8988T (cell line): ENCODE measurements around the gene TTC31.

Experiments
- DNase-seq: peaks from one replicate; pipeline ENCODE4 v3.0.0; 2011

The TTC31 gene

DNA sequence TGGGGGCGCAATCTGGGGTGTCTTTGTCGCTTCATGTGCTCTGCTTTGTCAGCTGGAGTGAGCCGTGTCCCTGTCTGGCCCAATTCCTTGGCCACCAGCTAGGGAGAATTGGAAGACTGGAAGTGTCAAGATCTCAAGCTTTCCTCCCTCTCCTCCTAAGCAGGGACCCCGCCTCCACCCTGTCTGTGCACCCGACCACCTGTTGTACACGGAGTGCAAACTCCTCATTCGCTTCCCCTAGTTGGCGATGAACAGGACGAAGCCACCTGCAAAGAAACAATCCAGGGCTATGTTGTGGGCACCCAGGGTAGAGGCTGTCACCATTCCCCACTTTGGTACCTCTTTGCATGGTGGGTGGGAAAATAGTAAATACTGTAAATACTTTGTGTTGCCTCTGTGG, 44.9 kb downstream of the TTC31 start:
- no peak for DNase-seq

DNA sequence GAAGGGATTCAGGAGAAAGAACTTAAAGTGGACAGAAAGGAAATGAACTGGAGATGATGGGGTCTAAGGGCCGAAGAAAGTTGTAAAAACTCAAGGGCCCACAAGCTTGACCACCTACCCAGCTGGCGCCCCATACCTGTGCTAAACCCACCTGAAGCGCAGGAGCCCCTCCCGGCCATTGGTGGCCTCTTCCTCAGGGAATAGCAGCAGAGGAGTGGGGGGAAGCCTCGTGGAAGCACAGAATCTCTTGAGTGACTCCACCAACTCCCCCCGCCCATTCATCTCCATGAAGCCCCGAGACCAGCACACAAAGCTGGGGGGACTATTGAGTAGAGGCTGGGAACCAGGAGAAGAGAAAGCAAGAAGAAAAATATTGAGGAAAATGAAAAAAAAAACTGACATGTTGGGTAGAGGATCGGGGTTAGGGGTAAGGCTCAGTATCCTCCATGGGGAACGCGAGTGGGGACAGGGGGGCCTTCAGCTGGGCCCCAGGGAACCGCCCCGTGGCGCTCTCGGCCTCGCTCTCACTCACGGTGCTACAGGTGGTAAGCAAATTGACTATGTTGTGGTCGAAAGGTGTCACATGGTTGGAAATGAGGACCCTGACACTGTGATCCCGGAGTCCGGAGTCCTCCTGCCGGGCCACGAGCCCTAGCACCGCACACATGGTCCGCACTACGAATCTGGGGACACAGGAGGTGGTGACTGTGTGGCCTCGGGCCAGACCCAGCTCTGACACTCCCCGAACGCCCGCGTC, 45.9 kb downstream of the TTC31 start:
- DNase-seq: no peak

DNA sequence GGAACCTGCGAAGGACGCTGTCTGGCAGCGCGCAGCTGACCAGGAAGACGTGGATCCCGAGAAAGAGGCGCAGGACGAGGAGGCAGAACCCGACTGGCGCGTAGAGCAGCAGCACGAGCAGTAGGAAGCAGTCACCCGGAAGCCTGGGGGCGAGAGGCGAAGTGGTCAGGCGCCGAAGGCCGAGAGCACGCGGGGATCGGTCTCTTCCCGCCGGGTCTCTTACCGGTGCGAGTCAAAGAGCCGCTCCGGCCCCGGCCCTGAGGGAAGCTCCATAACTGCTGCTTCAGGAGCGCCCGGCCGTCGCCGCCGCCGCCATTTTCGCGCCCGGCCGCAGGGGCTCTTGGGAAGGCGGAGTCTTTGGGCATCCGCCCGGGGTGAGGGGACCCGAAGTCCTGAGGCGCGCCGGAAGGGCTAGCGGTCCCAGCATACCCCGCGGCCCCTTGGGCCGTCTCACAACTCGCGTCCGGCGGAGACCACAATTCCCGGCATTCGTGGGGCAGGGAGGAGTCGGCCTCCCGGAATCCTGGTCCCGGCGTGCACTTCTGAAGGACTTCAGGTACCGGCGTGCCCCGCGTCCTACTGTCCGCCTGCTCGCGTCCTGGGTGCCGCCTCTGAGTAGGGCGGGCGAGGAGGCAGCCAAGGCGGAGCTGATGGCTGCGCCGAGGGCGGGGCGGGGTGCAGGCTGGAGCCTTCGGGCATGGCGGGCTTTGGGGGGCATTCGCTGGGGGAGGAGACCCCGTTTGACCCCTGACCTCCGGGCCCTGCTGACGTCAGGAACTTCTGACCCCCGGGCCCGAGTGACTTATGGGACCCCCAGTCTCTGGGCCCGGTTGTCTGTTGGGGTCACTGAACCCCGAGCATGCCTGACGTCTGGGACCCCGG, 46.7 kb downstream of the TTC31 start, which contains the start of the genes AUP1 and HTRA2:
TSS of gene AUP1 (minus strand) at position 350 of the 882 bp plus-strand sequence. CDS start at position 273, 77 bp downstream.
TSS of gene HTRA2 (plus strand) at position 577 of the 882 bp plus-strand sequence. CDS start at position 651, 74 bp downstream.
- peak; percentile 99 for DNase-seq

DNA sequence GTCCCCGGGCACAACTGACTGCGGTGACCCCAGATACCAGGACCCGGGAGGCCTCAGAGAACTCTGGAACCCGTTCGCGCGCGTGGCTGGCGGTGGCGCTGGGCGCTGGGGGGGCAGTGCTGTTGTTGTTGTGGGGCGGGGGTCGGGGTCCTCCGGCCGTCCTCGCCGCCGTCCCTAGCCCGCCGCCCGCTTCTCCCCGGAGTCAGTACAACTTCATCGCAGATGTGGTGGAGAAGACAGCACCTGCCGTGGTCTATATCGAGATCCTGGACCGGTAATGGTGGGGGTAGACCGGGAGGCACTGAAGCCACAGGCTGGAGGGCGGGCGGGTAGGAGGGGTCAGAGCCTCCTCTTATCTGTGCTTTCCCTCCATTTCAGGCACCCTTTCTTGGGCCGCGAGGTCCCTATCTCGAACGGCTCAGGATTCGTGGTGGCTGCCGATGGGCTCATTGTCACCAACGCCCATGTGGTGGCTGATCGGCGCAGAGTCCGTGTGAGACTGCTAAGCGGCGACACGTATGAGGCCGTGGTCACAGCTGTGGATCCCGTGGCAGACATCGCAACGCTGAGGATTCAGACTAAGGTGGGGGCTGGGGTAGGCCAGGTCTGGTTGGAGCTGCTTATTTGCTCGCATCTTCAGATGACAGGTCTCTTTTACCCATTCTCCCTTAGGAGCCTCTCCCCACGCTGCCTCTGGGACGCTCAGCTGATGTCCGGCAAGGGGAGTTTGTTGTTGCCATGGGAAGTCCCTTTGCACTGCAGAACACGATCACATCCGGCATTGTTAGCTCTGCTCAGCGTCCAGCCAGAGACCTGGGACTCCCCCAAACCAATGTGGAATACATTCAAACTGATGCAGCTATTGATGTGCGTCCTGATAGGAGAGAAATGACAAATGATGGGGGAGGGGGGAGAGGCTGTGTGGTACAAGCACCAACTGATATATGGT, 47.6 kb downstream of the TTC31 start:
- DNase-seq: peak; percentile 61

DNA sequence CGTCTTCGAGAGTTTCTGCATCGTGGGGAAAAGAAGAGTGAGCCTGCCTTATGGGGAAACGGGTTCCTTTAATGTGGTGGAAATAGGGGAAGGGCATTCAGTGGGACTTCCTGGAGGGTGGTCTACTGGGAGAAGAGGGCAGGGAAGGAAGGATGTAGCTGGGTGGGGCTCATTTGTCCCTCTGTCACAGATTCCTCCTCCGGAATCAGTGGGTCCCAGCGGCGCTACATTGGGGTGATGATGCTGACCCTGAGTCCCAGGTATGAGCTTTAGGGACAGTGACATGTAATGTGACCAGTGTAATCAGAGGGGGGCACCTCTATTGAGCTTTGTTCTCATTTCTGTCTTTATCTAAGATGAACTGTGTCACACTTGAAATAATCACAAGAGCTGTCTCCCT, 48.8 kb downstream of the TTC31 start:
- no peak for DNase-seq

DNA sequence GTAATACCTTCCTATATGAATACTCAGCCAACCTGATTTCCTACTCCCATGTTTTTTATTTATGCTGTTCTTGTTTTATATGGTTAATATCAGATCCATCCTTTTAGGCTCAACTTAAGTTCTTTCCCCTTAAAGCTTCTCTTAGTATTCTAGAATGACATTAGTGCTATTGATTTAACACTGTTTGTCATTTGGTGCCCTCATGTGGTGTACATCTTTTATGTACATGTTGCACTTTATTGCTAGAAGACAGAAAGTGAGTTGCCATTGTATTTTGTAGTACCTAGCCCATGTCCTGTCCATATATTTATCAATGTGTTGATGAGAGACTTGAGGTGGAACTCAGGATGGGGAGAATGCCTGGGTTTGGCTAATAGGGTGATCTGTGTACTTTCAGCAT, 49.3 kb downstream of the TTC31 start:
- DNase-seq: no peak

DNA sequence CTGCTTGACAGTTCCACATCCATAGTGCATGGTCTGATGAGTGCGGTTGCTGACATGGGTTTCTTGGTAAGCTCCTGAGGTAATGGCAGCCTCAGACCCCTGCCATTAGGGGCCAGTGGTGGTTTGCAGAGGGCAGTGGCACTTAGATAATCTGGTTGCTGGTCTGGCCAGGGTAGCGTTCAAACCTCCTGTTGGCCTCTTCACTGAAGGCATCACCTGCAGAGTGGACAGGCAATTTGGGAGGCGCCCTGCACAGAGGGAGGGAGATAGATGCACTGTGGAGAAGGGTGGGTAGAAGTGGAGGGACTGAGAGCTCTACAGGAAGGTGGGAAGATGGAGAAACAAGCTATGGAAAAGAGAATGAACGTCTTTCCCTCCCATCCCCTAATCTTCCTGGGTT, 50.6 kb downstream of the TTC31 start:
- no peak for DNase-seq

DNA sequence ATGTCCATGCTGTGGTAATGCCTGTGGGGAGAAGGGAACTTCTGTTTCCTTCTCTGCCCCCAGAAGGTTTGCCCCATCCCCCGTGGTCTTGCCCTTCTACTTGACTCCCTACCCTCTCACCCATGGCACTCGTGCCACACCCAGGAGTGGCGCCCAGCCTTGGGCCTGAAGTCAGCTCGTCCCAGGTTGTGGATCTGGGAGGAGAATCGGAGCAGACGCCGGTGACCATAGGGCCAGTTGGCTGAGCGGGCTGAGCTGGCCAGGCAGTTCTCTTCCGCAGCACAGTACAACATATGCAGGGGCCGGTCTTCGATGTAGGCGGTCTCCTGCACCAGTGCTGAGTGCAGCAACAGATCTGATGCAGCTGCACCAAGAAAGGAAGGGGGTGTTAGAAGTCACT, 51.5 kb downstream of the TTC31 start:
- no peak for DNase-seq

DNA sequence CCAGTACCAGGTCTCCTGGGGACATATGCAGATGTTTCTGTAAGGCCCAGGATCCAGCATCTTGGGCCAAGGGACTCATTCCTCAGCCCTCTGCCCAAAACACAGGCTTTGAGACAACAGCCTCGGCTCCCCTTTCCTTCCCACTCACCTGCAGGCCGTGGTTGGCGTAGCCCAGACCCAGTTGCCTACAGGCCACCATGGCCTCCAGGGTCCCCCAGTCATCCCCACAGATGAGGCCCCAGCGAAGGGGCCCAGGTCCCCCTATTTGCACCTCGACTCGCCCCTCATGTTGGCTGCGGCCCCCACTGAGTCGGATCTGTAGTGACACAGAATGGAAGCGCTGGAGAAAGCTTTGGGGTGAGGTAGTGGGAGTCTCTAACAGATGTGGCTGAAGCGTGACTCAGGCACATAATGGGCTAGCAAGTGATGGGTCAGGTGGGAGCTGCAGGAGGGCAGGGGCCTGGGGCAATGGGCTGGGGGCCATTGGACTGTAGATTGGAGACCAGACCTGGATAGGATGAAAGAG, 52.6 kb downstream of the TTC31 start:
- no peak for DNase-seq

DNA sequence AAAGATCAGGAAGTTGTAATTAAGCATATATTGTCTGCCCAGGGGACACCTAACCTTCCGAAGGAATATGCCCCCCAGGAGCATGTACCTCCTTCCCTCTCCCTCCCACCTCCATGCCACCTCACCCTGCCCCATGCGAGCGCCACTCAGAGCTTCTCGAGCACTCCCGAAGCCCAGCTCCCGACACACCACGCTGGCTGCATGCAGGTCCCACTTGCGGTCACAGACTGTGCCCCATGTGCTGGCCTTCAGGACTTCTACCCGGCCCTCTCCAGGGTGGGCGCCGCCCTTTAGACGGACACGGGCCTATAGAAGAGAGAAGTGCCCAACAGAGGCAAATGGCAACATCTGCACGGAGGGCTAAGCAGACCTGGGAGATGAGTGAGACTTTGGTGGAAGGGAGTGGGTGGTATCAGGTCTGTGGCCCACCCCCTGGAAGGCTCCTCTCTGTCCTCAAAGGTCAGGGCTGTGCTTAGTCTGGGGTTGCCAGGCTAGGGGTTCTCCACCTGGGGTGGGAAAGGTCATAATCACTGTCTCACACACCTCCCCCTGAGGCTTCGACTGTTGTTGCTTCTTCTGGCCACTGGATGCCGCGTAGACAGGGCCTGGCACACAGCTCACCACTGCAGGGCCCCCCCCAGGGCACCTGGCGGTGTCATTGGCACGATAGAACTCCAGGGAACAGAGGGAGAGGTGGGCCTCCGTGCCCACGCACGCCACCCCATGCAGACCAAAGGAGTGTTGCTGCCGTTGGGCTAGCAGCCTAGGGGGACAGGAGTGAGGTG, 53.5 kb downstream of the TTC31 start:
- DNase-seq: no peak

DNA sequence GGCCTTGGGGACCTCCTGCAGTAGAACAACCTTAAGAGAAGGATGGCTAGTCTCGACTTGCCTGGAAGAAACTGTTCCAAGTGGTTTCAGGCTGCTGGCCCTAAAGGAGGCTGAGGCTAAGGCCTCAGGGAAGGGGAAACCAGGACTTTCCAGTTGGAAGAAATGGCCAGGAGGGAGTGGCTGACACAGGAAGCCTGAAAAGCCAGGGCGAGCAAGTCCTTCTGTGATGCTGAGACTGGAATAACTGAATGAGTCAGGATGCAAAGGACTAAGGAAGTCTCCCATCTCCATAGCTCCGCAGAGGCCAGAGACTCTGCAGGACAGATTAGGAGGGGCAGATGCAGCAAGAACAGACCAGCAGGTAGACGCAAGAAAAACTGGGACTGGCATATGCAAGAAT, 54.3 kb downstream of the TTC31 start:
- DNase-seq: no peak

DNA sequence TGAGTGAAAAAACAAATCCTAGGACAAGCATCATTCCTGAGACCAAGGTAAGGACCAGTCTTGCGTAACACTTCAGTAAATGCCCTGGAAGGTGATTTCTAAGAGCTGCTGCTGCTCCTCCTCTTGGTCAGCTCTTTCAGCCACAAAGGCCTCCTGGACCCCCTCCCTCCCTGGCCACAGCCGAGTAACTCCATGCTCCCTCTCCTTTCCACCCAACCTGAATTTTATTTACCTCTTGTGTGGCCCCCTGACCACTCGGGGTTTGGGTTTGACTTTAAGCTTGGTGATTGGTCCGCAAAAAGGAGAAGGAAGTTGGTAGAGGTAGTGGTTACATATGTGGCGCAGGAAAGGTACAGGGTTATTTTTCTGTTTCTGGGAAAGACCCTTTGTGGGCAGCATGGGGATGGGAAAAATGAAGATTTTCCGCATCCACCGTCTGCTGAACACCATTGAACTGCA, 56.0 kb downstream of the TTC31 start:
- no peak for DNase-seq

DNA sequence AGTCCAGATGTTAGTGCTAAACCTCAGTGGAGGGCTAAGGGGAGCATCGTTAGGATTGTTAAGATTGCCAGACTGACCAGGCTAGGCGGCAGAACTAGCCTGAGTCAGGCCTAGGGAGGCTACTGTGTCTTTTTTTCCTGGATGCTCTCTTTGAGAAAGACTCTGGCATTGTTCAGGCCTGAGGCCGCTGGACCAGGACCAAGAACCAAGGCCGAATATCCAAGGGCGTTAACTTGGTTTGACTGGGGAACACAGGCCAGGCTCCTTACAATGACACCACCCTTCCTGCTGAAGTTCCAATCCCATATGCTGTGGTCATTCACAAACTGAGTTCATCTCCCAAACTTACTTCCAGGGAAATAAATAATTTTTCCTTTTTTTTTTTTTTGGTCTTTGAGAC, 57.4 kb downstream of the TTC31 start:
- DNase-seq: no peak

DNA sequence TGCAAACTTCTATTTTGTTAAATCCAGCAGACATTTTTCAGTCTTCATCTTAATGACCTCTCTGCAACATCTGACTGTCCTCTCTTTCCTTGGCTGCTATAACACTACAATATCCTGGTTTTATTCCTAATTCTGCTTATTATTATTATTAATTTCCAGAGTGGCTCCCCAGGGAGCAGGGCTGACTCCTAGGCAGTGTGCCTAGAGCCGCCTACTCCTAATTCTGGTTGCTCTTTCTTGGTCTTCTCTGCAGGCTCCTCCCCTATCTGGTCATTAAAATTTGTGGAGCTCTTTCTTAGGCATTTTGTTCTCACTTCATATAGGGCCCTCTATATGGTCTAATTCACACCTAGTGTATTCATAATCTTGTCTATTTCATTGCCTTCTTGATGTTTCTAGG, 60.1 kb downstream of the TTC31 start:
- DNase-seq: no peak
